Muscle layer of duodenum (tissue), 2 donors: ENCODE measurements around the gene PPP6R3.

Experiments
- H3K27ac ChIP-seq: one replicate; pipeline ENCODE4 v1.7.0; 2013; ENCODE audit warnings: mild to moderate bottlenecking, low read length
- H3K27me3 ChIP-seq: one replicate; pipeline ENCODE4 v1.7.0; 2013; ENCODE audit warnings: low read depth, mild to moderate bottlenecking, control low read depth, low read length
- H3K36me3 ChIP-seq, 2 donors: one replicate each; pipeline ENCODE4 v1.7.0; 2013; ENCODE audit warnings: low read length in 2 of 2, control low read depth in 1 of 2, mild to moderate bottlenecking in 1 of 2; ENCODE audit not compliant: insufficient read depth in 2 of 2, control insufficient read depth in 1 of 2
- H3K4me1 ChIP-seq, 2 donors: one replicate each; pipeline ENCODE4 v1.7.0; 2013; ENCODE audit warnings: low read length in 2 of 2, mild to moderate bottlenecking in 2 of 2, control low read depth in 1 of 2, moderate library complexity in 1 of 2; ENCODE audit not compliant: insufficient read depth in 2 of 2, control insufficient read depth in 1 of 2
- H3K4me3 ChIP-seq, 2 donors: one replicate each; pipeline ENCODE4 v1.7.0; 2013; ENCODE audit warnings: low read length in 2 of 2, low read depth in 1 of 2, mild to moderate bottlenecking in 1 of 2
- H3K9me3 ChIP-seq, 2 donors: one replicate each; pipeline ENCODE4 v1.7.0; 2013; ENCODE audit warnings: low read length in 2 of 2, control low read depth in 1 of 2, mild to moderate bottlenecking in 1 of 2; ENCODE audit not compliant: control insufficient read depth in 1 of 2
- donor health status: healthy.

Gene PPP6R3

DNA sequence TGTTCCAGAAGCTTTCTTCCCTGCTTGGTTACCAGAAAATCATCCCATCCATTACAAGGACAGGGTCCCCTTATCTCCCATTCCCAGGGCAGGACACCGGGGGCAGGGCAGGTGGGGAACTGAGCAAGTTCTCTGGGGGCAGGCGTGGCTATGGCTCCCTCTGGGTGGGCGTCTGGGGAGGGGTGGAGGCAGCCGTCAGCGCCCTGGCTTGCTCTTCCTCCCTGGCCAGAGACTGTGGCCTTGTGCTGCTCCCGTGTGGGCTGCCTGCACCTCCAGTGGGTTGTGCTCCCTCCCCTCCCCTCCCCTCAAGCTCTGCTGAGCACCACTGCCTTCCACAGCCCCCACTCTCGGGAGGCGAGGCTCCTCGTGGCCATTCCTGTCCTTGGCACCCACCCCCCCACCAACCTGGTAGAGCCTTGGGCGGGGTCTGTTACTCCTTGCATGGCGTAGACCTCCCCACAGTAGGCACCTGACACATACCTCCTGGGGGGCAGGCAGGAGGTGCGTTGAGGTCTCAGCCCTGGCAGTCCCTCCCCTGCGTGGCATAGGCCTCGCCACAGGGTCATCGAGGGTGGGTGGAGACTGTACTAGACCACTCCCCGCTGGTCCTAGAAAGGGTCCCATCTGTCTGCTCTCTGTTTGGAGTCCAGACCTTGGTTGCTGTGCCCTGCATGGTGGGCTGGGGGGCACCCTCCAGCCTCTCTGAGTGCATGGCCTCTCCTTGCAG, 24.2 kb upstream of the PPP6R3 start:
- Histone ChIP-seq H3K4me1 (peaks cover 0 to 19% of the 10 kb centered on the region in 2 donors), H3K36me3 (peaks cover 21 to 79% of the 10 kb centered on the region in 2 donors), H3K9me3 (no peaks in the 10 kb centered on the region), H3K4me3 (no peak overlapping the region), H3K27me3 (no peaks in the 10 kb centered on the region), H3K27ac (no peak overlapping the region)

DNA sequence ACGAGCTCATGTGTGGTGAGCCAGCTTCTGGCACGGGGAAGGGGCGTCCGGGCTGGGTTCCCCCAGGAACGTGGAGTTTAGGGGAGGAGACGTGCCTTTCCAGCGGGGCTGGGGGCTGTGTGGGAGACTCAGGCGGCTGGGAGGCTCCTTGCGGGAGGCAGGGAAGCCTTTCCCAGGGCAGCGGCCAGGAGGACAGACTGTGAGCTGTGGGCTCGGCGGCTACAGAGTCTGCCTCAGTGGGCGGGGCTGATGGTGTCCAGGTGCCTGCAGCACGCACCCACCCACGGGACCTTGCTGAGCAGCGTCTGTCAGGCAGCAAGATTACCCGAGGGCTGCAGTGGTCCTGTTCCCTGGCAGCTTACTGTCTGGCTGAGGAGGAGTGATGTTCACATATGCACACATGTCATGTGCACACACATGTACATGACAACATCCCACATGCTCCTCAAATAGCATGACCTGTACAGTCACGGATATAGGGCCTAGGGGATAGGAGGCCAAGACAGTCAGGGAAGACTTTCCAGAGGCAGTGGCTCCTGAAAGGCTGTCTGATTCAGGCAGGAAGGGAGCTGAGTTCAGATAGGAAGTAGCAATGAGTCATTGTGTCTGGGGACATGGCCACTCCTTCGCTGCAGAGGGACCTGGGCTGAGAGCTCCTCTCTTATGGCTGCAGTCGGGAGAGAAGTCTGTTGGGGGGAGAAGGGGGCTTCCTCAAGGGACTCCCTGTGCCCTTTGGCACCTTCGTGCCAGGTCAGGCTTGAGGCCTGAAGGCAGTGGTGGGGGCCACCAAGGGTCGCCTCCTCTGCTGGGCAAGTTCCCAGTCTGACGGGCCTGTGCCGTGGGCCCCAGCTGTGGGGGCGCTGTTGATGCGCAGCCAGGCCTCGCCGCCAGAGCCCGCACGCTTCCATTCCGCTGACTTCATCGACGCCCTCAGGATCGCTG, 23.3 kb upstream of the PPP6R3 start:
- Histone ChIP-seq H3K4me1 (peaks cover 0 to 23% of the 10 kb centered on the region in 2 donors), H3K27me3 (no peaks in the 10 kb centered on the region), H3K36me3 (peaks cover 24 to 71% of the 10 kb centered on the region in 2 donors), H3K27ac (no peak overlapping the region), H3K4me3 (no peak overlapping the region), H3K9me3 (no peaks in the 10 kb centered on the region)

DNA sequence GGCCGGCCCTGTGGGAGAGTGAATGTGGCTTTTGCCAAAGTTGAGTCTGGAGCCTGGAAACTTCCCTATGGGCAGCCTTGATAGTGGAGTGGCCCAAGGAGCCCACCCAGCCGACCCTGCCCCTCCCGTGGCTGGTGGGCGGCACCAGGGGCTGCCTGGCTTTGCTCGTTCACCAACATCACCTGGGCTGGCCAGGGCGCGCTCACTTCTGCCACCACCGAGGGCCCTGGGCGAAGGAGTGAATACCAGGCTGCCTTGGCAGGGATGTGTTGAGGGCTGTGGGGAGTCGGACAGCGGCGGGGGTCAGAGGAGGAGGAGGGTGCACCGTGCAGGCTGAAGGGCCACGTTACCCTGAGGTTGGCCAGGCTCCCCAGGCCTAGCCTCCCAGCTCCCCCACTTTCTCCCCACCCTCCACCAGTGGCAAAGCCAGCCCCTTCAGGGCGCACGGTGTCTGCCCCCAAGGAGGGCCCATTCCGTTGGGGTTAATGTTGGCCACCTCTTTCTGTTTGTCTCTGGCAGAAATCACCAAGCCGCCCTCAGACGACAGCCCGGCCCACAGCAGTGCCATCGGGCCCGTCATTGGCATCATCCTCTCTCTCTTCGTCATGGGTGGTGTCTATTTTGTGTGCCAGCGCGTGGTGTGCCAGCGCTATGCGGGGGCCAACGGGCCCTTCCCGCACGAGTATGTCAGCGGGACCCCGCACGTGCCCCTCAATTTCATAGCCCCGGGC, 22.5 kb upstream of the PPP6R3 start:
- Histone ChIP-seq H3K27me3 (no peaks in the 10 kb centered on the region), H3K36me3 (peaks cover 28 to 69% of the 10 kb centered on the region in 2 donors), H3K4me3 (no peak overlapping the region), H3K27ac (no peak overlapping the region), H3K9me3 (no peaks in the 10 kb centered on the region), H3K4me1 (peaks cover 0 to 23% of the 10 kb centered on the region in 2 donors)

DNA sequence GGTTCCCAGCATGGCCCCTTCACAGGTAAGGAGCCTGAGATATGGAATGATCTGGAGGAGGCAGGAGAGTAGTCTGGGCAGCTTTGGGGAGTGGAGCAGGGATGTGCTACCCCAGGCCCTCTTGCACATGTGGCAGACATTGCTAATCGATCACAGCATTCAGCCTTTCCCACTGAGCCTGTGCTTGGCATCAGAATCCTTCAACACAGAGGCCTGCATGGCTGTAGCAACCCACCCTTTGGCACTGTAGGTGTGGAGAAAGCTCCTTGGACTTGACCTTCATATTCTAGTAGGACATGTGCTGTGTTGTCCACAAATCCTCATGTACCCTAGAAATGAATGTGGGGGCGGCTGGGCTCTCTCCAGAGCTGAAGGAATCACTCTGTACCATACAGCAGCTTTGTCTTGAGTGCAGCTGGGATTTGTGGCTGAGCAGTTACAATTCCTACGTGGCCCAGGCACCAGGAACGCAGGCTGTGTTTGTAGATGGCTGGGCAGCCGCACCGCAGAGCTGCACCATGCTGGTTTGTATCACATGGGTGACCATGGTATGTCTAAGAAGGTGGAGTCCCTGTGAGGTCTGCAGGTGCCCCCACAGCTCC, 21.8 kb upstream of the PPP6R3 start:
- H3K27ac ChIP-seq, result no peak overlapping the region
- H3K36me3 ChIP-seq, result peaks cover 26 to 62% of the 10 kb centered on the region in 2 donors
- H3K9me3 ChIP-seq, result no peaks in the 10 kb centered on the region
- H3K27me3 ChIP-seq, result no peaks in the 10 kb centered on the region
- H3K4me1 ChIP-seq, result peaks cover 0 to 23% of the 10 kb centered on the region in 2 donors
- no peak overlapping the region for H3K4me3 ChIP-seq

DNA sequence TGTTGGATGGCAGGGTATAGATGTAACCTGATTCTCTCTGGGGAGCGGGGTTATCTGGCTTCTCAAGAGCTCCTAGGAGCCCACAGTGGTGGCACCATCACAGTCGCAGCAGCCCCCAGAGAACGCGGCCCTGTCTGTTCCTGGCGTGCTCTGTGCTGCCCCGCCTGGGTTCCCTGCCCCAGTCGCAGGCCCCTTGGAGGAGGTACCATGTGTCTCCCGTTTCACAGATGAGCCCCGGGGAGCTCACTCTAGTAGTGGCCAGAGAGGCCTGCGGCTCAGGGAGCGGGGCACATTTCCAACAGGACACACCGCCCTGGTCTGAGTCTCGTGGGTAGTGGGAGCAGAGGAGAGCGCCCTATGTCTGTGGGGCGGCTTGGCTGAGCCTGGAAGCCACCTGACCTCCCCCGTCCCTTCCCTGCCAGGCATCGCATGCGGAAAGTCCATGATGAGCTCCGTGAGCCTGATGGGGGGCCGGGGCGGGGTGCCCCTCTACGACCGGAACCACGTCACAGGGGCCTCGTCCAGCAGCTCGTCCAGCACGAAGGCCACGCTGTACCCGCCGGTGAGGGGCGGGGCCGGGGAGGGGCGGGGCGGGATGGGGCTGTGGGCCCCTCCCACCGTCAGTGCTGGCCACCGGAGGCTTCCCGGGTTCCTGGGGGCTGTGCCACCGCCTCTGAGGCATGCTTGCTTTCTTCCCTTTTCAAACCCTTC, 21.0 kb upstream of the PPP6R3 start:
- H3K4me3 ChIP-seq, result no peak overlapping the region
- H3K27ac ChIP-seq, result no peak overlapping the region
- no peaks in the 10 kb centered on the region for H3K27me3 ChIP-seq
- peaks cover 21 to 58% of the 10 kb centered on the region in 2 donors for H3K36me3 ChIP-seq
- no peaks in the 10 kb centered on the region for H3K9me3 ChIP-seq
- peaks cover 0 to 23% of the 10 kb centered on the region in 2 donors for H3K4me1 ChIP-seq

DNA sequence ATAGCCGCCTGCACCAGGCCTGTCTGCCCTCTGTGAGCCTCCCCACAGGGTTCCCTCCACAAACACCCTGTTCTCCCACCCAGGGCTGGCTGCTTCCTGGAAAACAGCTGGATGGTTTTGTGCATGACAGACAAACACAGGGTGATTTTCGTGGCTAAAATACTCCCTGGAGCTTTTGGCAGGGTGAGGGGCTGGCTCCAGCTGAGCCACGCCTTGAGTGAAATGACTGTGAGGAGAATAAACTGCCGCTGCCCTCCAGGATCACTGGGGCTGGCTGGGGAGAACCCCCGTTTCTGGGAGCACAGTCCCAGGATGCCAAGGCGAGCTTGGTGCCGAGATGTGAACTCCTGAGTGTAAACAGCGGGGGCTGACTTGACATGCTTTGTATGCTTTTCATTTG, 20.3 kb upstream of the PPP6R3 start:
- H3K27ac ChIP-seq, result no peak overlapping the region
- peaks cover 14 to 51% of the 10 kb centered on the region in 2 donors for H3K36me3 ChIP-seq

DNA sequence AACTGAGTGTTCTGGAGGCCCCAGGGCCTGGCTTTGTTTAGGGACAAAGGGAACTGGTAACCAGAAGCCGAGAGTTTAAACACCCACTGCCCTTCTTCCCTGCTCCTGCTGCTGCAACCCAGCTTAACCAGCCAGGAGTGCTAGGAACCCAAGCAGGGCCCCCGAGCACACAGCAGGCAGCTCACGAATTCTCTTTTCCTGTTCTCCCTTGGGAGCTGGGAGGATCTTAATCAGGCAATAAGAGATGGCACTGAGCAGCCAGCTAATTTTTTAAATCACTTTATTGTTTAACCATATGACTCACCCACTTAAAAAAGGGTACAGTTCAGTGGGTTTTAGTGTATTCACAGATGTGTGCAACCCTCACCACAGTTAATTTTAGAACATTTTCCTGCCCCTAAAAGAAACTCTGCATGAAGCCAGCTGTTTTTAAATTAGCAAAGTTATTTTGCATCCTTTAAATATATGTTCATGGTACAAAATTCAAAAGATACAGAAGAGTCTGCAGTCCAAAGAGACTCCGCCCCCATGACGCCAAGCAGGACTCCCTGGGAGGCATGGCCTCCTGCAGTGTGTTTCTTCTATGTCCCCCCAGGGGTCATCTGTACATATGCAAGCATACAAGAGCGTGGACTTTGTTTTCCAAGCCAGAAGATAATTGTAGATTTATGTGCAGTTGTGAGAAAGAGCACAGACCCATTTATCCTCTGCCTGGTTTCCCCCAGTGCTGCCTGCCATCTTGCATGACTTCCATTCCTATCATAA, 18.9 kb upstream of the PPP6R3 start:
- Histone ChIP-seq H3K9me3 (no peaks in the 10 kb centered on the region), H3K36me3 (peaks cover 14 to 38% of the 10 kb centered on the region in 2 donors), H3K4me1 (peaks cover 0 to 23% of the 10 kb centered on the region in 2 donors), H3K27ac (no peak overlapping the region), H3K27me3 (no peaks in the 10 kb centered on the region), H3K4me3 (no peak overlapping the region)

More for the DNA sequence above, 20.3 kb upstream of the PPP6R3 start:
- peaks cover 0 to 23% of the 10 kb centered on the region in 2 donors for H3K4me1 ChIP-seq
- H3K9me3 ChIP-seq, result no peaks in the 10 kb centered on the region
- no peaks in the 10 kb centered on the region for H3K27me3 ChIP-seq
- H3K4me3 ChIP-seq, result no peak overlapping the region

DNA sequence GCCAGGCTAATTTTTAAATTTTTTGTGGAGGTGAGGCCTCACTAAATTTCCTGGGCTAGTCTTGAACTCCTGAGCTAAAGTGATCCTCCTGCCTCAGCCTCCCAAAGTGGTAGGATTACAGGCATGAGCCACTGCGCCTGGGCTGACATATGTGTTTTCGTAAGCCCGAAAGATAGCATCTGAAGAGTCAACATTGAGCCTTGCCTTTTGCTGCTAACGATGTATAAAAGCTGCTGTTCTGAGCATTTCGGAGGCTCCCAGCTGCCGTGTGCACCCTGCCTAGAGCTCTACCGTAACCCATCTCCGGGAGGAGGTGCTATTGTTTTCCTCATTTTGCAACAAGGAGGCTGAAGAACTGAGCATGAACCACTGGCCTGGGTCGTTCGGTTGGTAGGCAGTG, 18.1 kb upstream of the PPP6R3 start:
- Histone ChIP-seq H3K27me3 (no peaks in the 10 kb centered on the region), H3K9me3 (no peaks in the 10 kb centered on the region), H3K4me3 (no peak overlapping the region), H3K36me3 (peaks cover 11 to 30% of the 10 kb centered on the region in 2 donors), H3K27ac (no peak overlapping the region), H3K4me1 (peaks cover 0 to 16% of the 10 kb centered on the region in 2 donors)

DNA sequence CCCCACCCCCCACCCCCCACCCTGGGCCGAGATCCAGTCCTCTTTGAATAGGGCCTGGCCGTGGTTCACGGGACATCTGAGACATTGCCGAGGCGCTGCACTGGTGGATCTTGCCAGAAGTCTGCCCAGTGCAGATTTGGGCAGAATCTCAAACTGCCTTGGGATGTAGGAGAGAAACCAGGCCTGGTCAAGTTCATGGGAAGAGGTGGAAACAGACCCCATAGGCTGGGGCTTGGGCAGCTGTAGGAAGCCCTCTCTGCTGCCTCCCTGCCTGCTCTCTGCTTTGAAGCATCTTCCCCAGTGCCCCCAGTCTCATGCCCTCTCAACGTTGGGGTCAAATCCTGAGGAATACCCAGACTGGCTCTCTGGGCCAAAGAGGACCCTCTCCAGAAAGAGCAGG, 16.0 kb upstream of the PPP6R3 start:
- no peak overlapping the region for H3K27ac ChIP-seq
- peaks cover 0 to 13% of the 10 kb centered on the region in 2 donors for H3K4me1 ChIP-seq
- no peak overlapping the region for H3K4me3 ChIP-seq
- H3K9me3 ChIP-seq, result no peaks in the 10 kb centered on the region
- H3K27me3 ChIP-seq, result no peaks in the 10 kb centered on the region
- peaks cover 15 to 16% of the 10 kb centered on the region in 2 donors for H3K36me3 ChIP-seq

DNA sequence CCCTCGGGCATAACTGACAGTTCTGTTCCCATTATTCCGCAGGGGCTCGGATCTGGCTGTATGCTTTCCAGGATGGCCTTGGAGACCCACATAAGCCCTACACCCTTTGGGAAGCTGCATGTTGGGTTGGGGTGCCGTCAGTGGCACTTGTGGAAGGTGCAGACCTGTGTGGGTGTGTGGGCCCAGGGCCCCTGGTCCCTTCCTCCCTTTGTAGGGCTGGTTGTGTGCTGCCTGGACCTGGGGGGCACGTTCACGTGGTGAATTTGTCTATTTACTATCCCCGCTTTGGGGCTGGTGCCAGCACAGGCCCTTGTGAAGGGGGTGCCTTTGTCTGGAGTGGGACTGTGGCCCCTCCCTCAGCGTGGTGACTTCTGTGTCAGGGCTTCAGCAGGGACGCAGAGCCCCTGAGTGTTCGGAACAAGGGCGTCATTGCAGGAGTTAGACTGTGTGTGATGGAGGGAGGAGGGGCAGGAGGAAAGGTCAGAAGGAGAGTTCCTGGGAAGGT, 15.0 kb upstream of the PPP6R3 start:
- Histone ChIP-seq H3K4me3 (no peak overlapping the region), H3K4me1 (peaks cover 0 to 10% of the 10 kb centered on the region in 2 donors), H3K9me3 (no peaks in the 10 kb centered on the region), H3K27ac (no peak overlapping the region), H3K27me3 (no peaks in the 10 kb centered on the region), H3K36me3 (peaks cover 10 to 15% of the 10 kb centered on the region in 2 donors)
